Fibroblast of lung (primary cell): ENCODE measurements around the gene ASRGL1. TPM values are rescaled to one million over a fixed set of nuclear protein-coding genes. Genes with fewer than 3 reads are reported as not detected.

Source experiments
- DNase-seq, 2 donors: peaks; one replicate each; pipeline versions ENCODE4 v3.0.0 to v3.0.0-alpha.2; 2010; ENCODE audit warnings: low read depth in 2 of 2
- H2AFZ ChIP-seq: 2 replicates; pipeline ENCODE4 v1.5.1; 2012; ENCODE audit warnings: low read length, control low read depth, inconsistent platforms
- H3K27ac ChIP-seq: 2 replicates; pipeline ENCODE4 v1.5.1; 2011; ENCODE audit warnings: low read length, control low read depth; ENCODE audit not compliant: insufficient read depth
- H3K27me3 ChIP-seq: 2 replicates; pipeline ENCODE4 v1.5.1; 2011; ENCODE audit warnings: mild to moderate bottlenecking, low read length; ENCODE audit not compliant: control insufficient read depth, insufficient read depth
- H3K36me3 ChIP-seq: 2 replicates; pipeline ENCODE4 v1.5.1; 2011; ENCODE audit warnings: low read length; ENCODE audit not compliant: control insufficient read depth, insufficient read depth
- H3K4me1 ChIP-seq: 2 replicates; pipeline ENCODE4 v1.5.1; 2011; ENCODE audit warnings: low read length; ENCODE audit not compliant: control insufficient read depth, insufficient read depth; ENCODE audit errors: extremely low read depth
- H3K4me2 ChIP-seq: 2 replicates; pipeline ENCODE4 v1.5.1; 2011; ENCODE audit warnings: low read length, control low read depth; ENCODE audit not compliant: insufficient read depth; ENCODE audit errors: extremely low read depth
- H3K4me3 ChIP-seq, 4 experiments: fragments of 200-600 bp in 1 of 4; sonication (generic) in 1 of 4; replicated peaks in 1 of 4; 2 replicates each; pipeline ENCODE4 v1.5.1; 2011 to 2016; ENCODE audit warnings: low read length in 4 of 4, low read depth in 3 of 4, mild to moderate bottlenecking in 3 of 4, control low read depth in 2 of 4, inconsistent platforms in 1 of 4, mixed read lengths in 1 of 4; ENCODE audit not compliant: insufficient read depth in 1 of 4; ENCODE audit errors: control extremely low read depth in 1 of 4
- H3K79me2 ChIP-seq: 2 replicates; pipeline ENCODE4 v1.5.1; 2012; ENCODE audit warnings: mild to moderate bottlenecking, low read length, inconsistent platforms; ENCODE audit not compliant: control insufficient read depth, insufficient read depth
- H3K9ac ChIP-seq: 2 replicates; pipeline ENCODE4 v1.5.1; 2011; ENCODE audit warnings: mild to moderate bottlenecking, low read length, control low read depth; ENCODE audit not compliant: insufficient read depth
- H3K9me3 ChIP-seq: 2 replicates; pipeline ENCODE4 v1.5.1; 2012; ENCODE audit warnings: low read depth, low read length; ENCODE audit not compliant: control insufficient read depth, insufficient read depth
- H4K20me1 ChIP-seq: 2 replicates; pipeline ENCODE4 v1.5.1; 2011; ENCODE audit warnings: low read length; ENCODE audit not compliant: control insufficient read depth, insufficient read depth; ENCODE audit errors: extremely low read depth
- CTCF ChIP-seq, 2 donors: IDR thresholded peaks in 1 of 2; conservative IDR thresholded peaks in 1 of 2; 1 replicate in 1 of 2; 2 replicates in 1 of 2; pipeline ENCODE4 v1.5.1; 2011 to 2012; ENCODE audit warnings: low read length in 2 of 2, control low read depth in 1 of 2, inconsistent platforms in 1 of 2, low read depth in 1 of 2, mild to moderate bottlenecking in 1 of 2
- EZH2 ChIP-seq: IDR thresholded peaks from 2 replicates; pipeline ENCODE4 v1.5.1; 2012; ENCODE audit warnings: low read length, control low read depth, mild to moderate bottlenecking; ENCODE audit errors: missing control alignments
- polyA plus RNA-seq, 2 donors: library from polyadenylated mRNA; depleted of rRNA in 1 of 2; stranded (reverse) in 1 of 2; unstranded in 1 of 2; fragments of >200 nt; gene quantifications; 2 replicates each; pipeline ENCODE4 v1.2.1, GENCODE V29; 2011 to 2012; ENCODE audit warnings: missing spikeins in 1 of 2
- total RNA-seq: library from RNA; depleted of rRNA; stranded (reverse); fragments of >200 nt; gene quantifications from 2 replicates; pipeline ENCODE4 v1.2.1, GENCODE V29; 2014

The ASRGL1 gene
- total and polyA plus RNA-seq, 2 donors (not counting 1 experiment from before 2014, with no cell fraction given): under 0.01 to 0.22 TPM

GRCh38 chr11:62400281-62400680 is 63.0 kb downstream of the ASRGL1 start:
- Histone ChIP-seq H3K36me3 (no peaks in the 10 kb centered on the region), H4K20me1 (no peaks in the 10 kb centered on the region), H3K27ac (no peak overlapping the region), H3K4me3 (no peak overlapping the region), H3K9me3 (no peaks in the 10 kb centered on the region), H3K9ac (no peak overlapping the region), H3K27me3 (no peaks in the 10 kb centered on the region), H3K4me2 (peak overlapping the region; percentile 68), H3K79me2 (no peaks in the 10 kb centered on the region), H2AFZ (no peak overlapping the region), H3K4me1 (peaks cover 29% of the 10 kb centered on the region)
- TF ChIP-seq CTCF (conservative IDR thresholded peaks at IDR 0.05 in 1 of 2, IDR thresholded peaks at IDR 0.05 in 1 of 2; ENCODE audit: low read depth in 1 of 2, low read length in 2 of 2) (no peak), EZH2 (no peak)
- no peak for DNase-seq

GRCh38 chr11:62400760-62401159 is 63.5 kb downstream of the ASRGL1 start:
- Histone ChIP-seq H3K4me3 (no peak overlapping the region), H3K9ac (no peak overlapping the region), H4K20me1 (no peaks in the 10 kb centered on the region), H3K9me3 (no peaks in the 10 kb centered on the region), H3K4me1 (peaks cover 28% of the 10 kb centered on the region), H3K27ac (no peak overlapping the region), H3K4me2 (peak overlapping the region; percentile 68), H2AFZ (peak overlapping the region; percentile 29), H3K27me3 (no peaks in the 10 kb centered on the region), H3K79me2 (no peaks in the 10 kb centered on the region), H3K36me3 (no peaks in the 10 kb centered on the region)
- no peak for TF ChIP-seq EZH2
- peak; percentile 90 to 91 for DNase-seq

- no peak overlapping the region for H3K27ac ChIP-seq
- no peaks in the 10 kb centered on the region for H3K9me3 ChIP-seq
- no peaks in the 10 kb centered on the region for H4K20me1 ChIP-seq
- no peak overlapping the region for H3K9ac ChIP-seq
- H3K4me2 ChIP-seq: no peak overlapping the region
- no peaks in the 10 kb centered on the region for H3K27me3 ChIP-seq
- no peak overlapping the region for H3K4me3 ChIP-seq
- H3K79me2 ChIP-seq: no peaks in the 10 kb centered on the region
- H3K4me1 ChIP-seq: peaks cover 28% of the 10 kb centered on the region
- H3K36me3 ChIP-seq: no peaks in the 10 kb centered on the region
- no peak for TF ChIP-seq CTCF (conservative IDR thresholded peaks at IDR 0.05 in 1 of 2, IDR thresholded peaks at IDR 0.05 in 1 of 2; ENCODE audit: low read depth in 1 of 2, low read length in 2 of 2)
- TF ChIP-seq EZH2: no peak
- H2AFZ ChIP-seq: no peak overlapping the region
- DNase-seq: no peak
Observed at GRCh38 chr11:62401356-62401755, 64.1 kb downstream of the ASRGL1 start.
